AG20443 (cell line): ENCODE data around the gene CLDN3.

Experiments
- DNase-seq: peaks from one replicate; pipeline ENCODE4 v3.0.0; 2012; ENCODE audit warnings: low spot score, mixed read lengths

Gene CLDN3

GRCh38 chr7:73770860-73771670, 995 bp upstream of the CLDN3 start:
- DNase-seq: no peak

- DNase-seq: no peak
Measured at GRCh38 chr7:73769481-73770001, 529 bp downstream of the CLDN3 start.

- DNase-seq: peak; percentile 34
Measured at GRCh38 chr7:73768641-73769480, 1.2 kb downstream of the CLDN3 start.

GRCh38 chr7:73766556-73767229, 3.4 kb downstream of the CLDN3 start:
- DNase-seq: no peak

GRCh38 chr7:73762659-73762999, 7.4 kb downstream of the CLDN3 start:
- DNase-seq: no peak

- no peak for DNase-seq
Measured at GRCh38 chr7:73761854-73762658, 8.0 kb downstream of the CLDN3 start.

GRCh38 chr7:73758581-73759138, 11.4 kb downstream of the CLDN3 start:
- DNase-seq: no peak

GRCh38 chr7:73749931-73750776, 19.9 kb downstream of the CLDN3 start:
- no peak for DNase-seq

- no peak for DNase-seq
Measured at GRCh38 chr7:73746378-73746777, 23.7 kb downstream of the CLDN3 start.

- peak; percentile 40 for DNase-seq
Measured at GRCh38 chr7:73742753-73743641, 27.1 kb downstream of the CLDN3 start.

- no peak for DNase-seq
Measured at GRCh38 chr7:73742338-73742752, 27.7 kb downstream of the CLDN3 start.

- DNase-seq: no peak
Measured at GRCh38 chr7:73741600-73741999, 28.5 kb downstream of the CLDN3 start.

GRCh38 chr7:73740771-73741170, 29.3 kb downstream of the CLDN3 start:
- DNase-seq: no peak

GRCh38 chr7:73740212-73740611, 29.9 kb downstream of the CLDN3 start:
- DNase-seq: no peak

- no peak for DNase-seq
Measured at GRCh38 chr7:73739387-73739767, 30.7 kb downstream of the CLDN3 start.

- DNase-seq: peak; percentile 98
Measured at GRCh38 chr7:73738612-73739386, 31.3 kb downstream of the CLDN3 start, which contains the start of gene ABHD11. Gene ABHD11 (minus strand): TSS chr7:73738802. CDS start chr7:73738770, 32 bp downstream.

GRCh38 chr7:73738220-73738611, 31.9 kb downstream of the CLDN3 start:
- peak; percentile 89 for DNase-seq

- no peak for DNase-seq
Measured at GRCh38 chr7:73737491-73738219, 32.4 kb downstream of the CLDN3 start.
